Testis (tissue), 2 donors: ENCODE results near the gene EPN1.

Source experiments
- CTCF ChIP-seq, 3 experiments: fragments of 450-650 bp in 2 of 3; fragments of 200-600 bp in 1 of 3; sonication (generic) in 1 of 3; IDR thresholded peaks; one replicate each; pipeline ENCODE4 v1.5.1; 2016 to 2019; ENCODE audit warnings: antibody characterized with exemption in 3 of 3, mild to moderate bottlenecking in 2 of 3, moderate library complexity in 1 of 3
- POLR2A ChIP-seq: fragments of 450-650 bp; IDR thresholded peaks from one replicate; pipeline ENCODE4 v1.6.1; 2017; ENCODE audit warnings: antibody characterized with exemption, mild to moderate bottlenecking, moderate library complexity

- TF ChIP-seq CTCF (IDR thresholded peaks at IDR 0.05) = no peak
- TF ChIP-seq POLR2A = no peak
These were observed 2.0 kb downstream of the EPN1 start for GRCh38 chr19:55676889-55677505.
